Ascending aorta (tissue), 2 donors: ENCODE data around the gene NDRG2. TPM values are rescaled to one million over a fixed set of nuclear protein-coding genes. Genes with fewer than 3 reads are reported as not detected.

Source experiments
- DNase-seq, 2 donors: peaks; one replicate each; pipeline ENCODE4 v3.0.0-alpha.2; 2019; ENCODE audit warnings: low spot score in 2 of 2
- H3K27ac ChIP-seq, 2 donors: fragments of 200-600 bp; sonication (generic); one replicate each; pipeline ENCODE4 v1.5.1; 2016 to 2017; ENCODE audit warnings: mild to moderate bottlenecking in 1 of 2
- H3K27me3 ChIP-seq: fragments of 200-600 bp; sonication (generic); one replicate; pipeline ENCODE4 v1.5.1; 2017
- H3K36me3 ChIP-seq, 2 donors: fragments of 200-600 bp; sonication (generic); one replicate each; pipeline ENCODE4 v1.5.1; 2016
- H3K4me1 ChIP-seq, 2 donors: fragments of 200-600 bp; sonication (generic); one replicate each; pipeline ENCODE4 v1.5.1; 2016 to 2017; ENCODE audit warnings: mild to moderate bottlenecking in 1 of 2
- H3K4me3 ChIP-seq, 2 donors: fragments of 200-600 bp; sonication (generic); one replicate each; pipeline ENCODE4 v1.5.1; 2016 to 2017; ENCODE audit warnings: mild to moderate bottlenecking in 1 of 2
- H3K9me3 ChIP-seq, 2 donors: fragments of 200-600 bp; sonication (generic); one replicate each; pipeline ENCODE4 v1.5.1; 2016
- intact Hi-C: fragments of 100-400 bp; cut with DNase I; formaldehyde crosslinking; loops from one replicate; pipeline ENCODE4 v1.15.1; 2023
- total RNA-seq: library from RNA; depleted of rRNA; stranded (reverse); fragments of >200 nt; gene quantifications from one replicate; pipeline ENCODE4 v1.1.0, GENCODE V29; 2016
- TF ChIP-seq, protein P1 (sequence below), 3 experiments: fragments of 200-600 bp in 2 of 3; fragments of 450-650 bp in 1 of 3; sonication (generic) in 2 of 3; IDR thresholded peaks; one replicate each; pipeline ENCODE4 v1.5.1; 2016 to 2019; ENCODE audit warnings: antibody characterized with exemption in 3 of 3, mild to moderate bottlenecking in 1 of 3, moderate library complexity in 1 of 3

NDRG2 gene
- total RNA-seq, 1 donor from 2014 or later, result 216 TPM

DNA sequence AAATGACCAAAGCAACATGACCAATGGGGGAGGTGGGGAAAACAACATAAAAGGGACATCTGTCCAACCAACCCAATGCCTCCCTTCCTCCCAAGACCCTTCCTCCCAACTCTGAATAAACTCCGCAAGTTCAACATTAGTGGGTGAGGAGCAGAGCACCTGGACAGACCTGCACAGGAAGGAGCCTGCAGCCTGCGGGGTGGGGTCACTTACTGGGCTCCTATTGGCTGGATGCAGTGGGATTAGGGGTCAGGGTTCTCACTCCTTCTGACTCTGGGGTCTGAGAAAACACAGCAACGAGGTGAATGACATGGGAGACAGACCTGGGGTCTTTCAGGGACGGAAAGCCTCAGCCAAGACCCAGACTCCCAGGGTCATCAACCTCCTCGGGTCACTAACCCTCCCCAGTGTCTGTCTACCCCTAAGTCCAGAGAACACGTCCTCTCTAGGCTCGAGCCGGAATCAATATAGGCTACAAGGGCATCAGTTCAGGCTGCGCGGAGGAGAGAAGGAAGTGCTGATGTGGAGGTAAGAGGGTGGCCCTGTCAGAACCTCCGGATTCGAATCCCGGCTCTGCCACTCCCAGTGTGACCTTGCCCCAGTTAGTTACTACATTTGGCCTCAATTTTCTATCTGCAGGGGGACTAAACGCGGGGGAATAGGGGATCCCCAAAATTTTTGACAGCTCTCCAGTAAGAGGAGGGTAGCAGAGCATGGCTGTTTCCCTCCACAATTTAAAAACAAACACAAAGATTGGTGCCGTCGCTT lies 860 bp downstream of the NDRG2 start:
- no peaks in the 10 kb centered on the region for H3K27me3 ChIP-seq
- DNase-seq, result no peak
- H3K36me3 ChIP-seq, result peaks cover 11 to 24% of the 10 kb centered on the region in 2 donors
- H3K4me3 ChIP-seq, result peak overlapping the region; percentile 67 to 93
- H3K27ac ChIP-seq, result peak overlapping the region; percentile 84 to 88
- peaks cover 6 to 20% of the 10 kb centered on the region in 2 donors for H3K4me1 ChIP-seq
- intact Hi-C loops, result no loop called here
- TF ChIP-seq, protein P1, sequence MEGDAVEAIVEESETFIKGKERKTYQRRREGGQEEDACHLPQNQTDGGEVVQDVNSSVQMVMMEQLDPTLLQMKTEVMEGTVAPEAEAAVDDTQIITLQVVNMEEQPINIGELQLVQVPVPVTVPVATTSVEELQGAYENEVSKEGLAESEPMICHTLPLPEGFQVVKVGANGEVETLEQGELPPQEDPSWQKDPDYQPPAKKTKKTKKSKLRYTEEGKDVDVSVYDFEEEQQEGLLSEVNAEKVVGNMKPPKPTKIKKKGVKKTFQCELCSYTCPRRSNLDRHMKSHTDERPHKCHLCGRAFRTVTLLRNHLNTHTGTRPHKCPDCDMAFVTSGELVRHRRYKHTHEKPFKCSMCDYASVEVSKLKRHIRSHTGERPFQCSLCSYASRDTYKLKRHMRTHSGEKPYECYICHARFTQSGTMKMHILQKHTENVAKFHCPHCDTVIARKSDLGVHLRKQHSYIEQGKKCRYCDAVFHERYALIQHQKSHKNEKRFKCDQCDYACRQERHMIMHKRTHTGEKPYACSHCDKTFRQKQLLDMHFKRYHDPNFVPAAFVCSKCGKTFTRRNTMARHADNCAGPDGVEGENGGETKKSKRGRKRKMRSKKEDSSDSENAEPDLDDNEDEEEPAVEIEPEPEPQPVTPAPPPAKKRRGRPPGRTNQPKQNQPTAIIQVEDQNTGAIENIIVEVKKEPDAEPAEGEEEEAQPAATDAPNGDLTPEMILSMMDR (IDR thresholded peaks at IDR 0.05), result no peak
- H3K9me3 ChIP-seq, result no peaks in the 10 kb centered on the region

DNA sequence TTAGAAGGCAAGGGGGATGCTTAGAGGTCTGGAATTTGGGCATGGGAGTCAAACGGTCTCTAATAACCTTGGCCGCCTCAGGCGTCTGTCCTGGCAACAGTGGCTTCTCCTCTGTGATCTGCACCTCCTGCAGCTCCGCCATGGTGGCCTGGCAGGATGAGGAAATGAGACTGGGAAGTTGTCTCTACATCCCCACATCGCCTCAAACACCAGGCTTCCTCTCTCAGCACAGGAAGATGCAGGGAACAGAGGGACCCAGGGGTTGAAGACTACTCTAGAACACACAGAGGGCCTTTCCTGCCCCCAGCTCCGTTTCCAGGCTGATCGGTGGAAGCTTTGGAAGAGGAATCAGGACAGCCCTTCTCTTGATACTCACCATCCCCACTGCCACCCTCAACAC lies 1.7 kb downstream of the NDRG2 start:
- Histone ChIP-seq H3K27ac (peak overlapping the region; percentile 84 to 88), H3K36me3 (peaks cover 19 to 33% of the 10 kb centered on the region in 2 donors), H3K4me3 (peak overlapping the region; percentile 67 to 93)

DNA sequence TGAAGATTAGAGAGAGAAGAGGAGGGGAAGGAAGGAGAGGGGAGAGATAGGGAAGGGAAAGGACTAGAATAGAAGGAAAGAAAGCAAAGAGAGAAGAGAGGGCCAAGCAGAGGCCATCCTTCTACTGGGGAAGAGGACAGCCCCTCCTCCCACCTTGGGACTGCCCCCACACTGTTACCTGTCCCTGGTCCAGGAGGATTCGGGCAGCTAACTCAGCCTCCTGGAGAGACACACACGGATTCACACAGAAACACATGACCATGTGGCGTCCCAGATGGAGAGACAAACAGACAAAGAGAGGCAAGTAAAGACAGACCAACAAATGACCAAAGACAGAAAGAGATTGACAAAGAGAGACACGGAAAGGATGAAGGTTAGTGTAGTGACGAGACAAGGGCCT lies 2.2 kb downstream of the NDRG2 start:
- H3K4me3 ChIP-seq, result peak overlapping the region in 1 of 2 donors; percentile 67
- H3K9me3 ChIP-seq, result no peaks in the 10 kb centered on the region
- TF ChIP-seq, protein P1 (IDR thresholded peaks at IDR 0.05), result no peak
- H3K36me3 ChIP-seq, result peaks cover 24 to 37% of the 10 kb centered on the region in 2 donors
- no peak for DNase-seq
- H3K27ac ChIP-seq, result peak overlapping the region; percentile 84 to 88
- intact Hi-C loops, result no loop called here
- H3K4me1 ChIP-seq, result peaks cover 6 to 20% of the 10 kb centered on the region in 2 donors
- H3K27me3 ChIP-seq, result no peaks in the 10 kb centered on the region

More for the DNA sequence above, 1.7 kb downstream of the NDRG2 start:
- DNase-seq, result no peak
- intact Hi-C loops, result no loop called here
- H3K27me3 ChIP-seq, result no peaks in the 10 kb centered on the region
- no peaks in the 10 kb centered on the region for H3K9me3 ChIP-seq
- TF ChIP-seq, protein P1 (IDR thresholded peaks at IDR 0.05), result no peak
- H3K4me1 ChIP-seq, result peaks cover 6 to 20% of the 10 kb centered on the region in 2 donors

DNA sequence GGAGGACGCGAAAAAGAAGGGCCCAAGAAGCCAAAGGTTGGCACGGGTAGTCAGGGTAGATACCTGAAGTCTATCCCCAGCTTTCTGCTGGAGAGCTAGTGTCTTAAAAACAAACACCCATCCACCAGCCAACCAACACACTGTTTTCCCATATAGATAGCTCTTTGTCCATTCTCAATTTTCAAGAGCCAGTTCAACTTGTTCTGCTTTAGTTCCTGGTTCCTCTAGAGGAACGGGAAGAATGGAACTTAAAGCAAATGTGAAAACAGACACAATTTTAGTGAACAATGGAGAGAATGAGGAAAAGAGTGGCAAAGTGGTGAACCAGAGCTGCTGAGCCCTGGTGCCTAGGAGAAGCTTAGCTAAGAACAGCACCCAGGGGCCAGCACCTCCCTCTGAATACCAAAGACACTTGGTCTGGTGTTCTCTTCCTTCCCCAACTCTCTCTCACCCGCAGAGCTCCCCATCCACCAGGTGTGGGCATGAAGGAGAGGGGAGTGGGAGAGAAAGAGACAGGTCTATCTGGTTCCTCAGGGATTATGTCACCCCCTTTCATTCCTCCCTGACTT lies 3.8 kb downstream of the NDRG2 start:
- intact Hi-C loops, result no loop called here
- H3K4me3 ChIP-seq, result no peak overlapping the region
- TF ChIP-seq, protein P1 (IDR thresholded peaks at IDR 0.05), result no peak
- H3K9me3 ChIP-seq, result no peaks in the 10 kb centered on the region
- peaks cover 36 to 48% of the 10 kb centered on the region in 2 donors for H3K36me3 ChIP-seq
- H3K4me1 ChIP-seq, result peaks cover 6 to 9% of the 10 kb centered on the region in 2 donors
- no peak for DNase-seq
- H3K27ac ChIP-seq, result no peak overlapping the region
- no peaks in the 10 kb centered on the region for H3K27me3 ChIP-seq

DNA sequence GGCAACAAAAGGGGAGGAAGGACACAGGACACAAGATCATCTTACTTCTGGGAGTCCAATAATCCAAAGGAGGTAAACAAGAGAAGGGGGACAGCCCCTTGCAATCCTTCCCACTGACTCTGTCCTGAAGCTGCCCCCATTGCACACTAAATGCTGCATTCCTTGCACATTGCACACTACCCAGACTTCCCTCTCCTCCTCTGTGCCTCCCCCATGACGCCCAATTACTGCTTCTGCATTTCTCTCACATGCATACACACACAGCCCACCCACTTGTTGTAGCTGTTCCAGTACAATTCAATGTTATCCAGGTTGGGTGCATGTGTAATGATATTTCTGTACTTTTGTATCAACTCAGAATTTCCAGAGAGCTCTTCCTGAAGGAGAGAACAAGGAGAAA lies 5.5 kb downstream of the NDRG2 start:
- TF ChIP-seq, protein P1 (IDR thresholded peaks at IDR 0.05), result no peak
- H3K27me3 ChIP-seq, result no peaks in the 10 kb centered on the region
- H3K4me3 ChIP-seq, result no peak overlapping the region
- DNase-seq, result no peak
- intact Hi-C loops, result no loop called here
- no peaks in the 10 kb centered on the region for H3K9me3 ChIP-seq
- H3K4me1 ChIP-seq, result peaks cover 5 to 6% of the 10 kb centered on the region in 2 donors
- H3K36me3 ChIP-seq, result peaks cover 36 to 48% of the 10 kb centered on the region in 2 donors
- no peak overlapping the region for H3K27ac ChIP-seq
